Endometrial microvascular endothelial cells (primary cell): ENCODE results near the gene COASY. TPM values are rescaled to one million over a fixed set of nuclear protein-coding genes. Genes with fewer than 3 reads are reported as not detected.
"Not testable (repeated sequence)": the region's sequence is repeated elsewhere in the genome, so short reads cannot be mapped to it uniquely, and the experiment has no call there.

Source experiments
- in situ Hi-C: cut with HindIII; loops from 2 replicates; pipeline ENCODE4 v1.10.0; 2017; ENCODE audit warnings: low sequenced_read_pairs, low pct_unique_long_range_greater_than_20kb; ENCODE audit errors: inconsistent ontology term
- total RNA-seq: library from RNA; depleted of rRNA; stranded (reverse); fragments of >200 nt; gene quantifications from one replicate; pipeline ENCODE4 v1.2.3, GENCODE V29; 2015; ENCODE audit errors: inconsistent ontology term

Gene COASY
- total RNA-seq, 1 donor from 2014 or later: 37.3 TPM

GRCh38 chr17:42547001-42547461, 14.9 kb upstream of the COASY start:
- in situ Hi-C loops: no loop called here

GRCh38 chr17:42547698-42548069, 14.3 kb upstream of the COASY start:
- in situ Hi-C loops: no loop called here

DNA sequence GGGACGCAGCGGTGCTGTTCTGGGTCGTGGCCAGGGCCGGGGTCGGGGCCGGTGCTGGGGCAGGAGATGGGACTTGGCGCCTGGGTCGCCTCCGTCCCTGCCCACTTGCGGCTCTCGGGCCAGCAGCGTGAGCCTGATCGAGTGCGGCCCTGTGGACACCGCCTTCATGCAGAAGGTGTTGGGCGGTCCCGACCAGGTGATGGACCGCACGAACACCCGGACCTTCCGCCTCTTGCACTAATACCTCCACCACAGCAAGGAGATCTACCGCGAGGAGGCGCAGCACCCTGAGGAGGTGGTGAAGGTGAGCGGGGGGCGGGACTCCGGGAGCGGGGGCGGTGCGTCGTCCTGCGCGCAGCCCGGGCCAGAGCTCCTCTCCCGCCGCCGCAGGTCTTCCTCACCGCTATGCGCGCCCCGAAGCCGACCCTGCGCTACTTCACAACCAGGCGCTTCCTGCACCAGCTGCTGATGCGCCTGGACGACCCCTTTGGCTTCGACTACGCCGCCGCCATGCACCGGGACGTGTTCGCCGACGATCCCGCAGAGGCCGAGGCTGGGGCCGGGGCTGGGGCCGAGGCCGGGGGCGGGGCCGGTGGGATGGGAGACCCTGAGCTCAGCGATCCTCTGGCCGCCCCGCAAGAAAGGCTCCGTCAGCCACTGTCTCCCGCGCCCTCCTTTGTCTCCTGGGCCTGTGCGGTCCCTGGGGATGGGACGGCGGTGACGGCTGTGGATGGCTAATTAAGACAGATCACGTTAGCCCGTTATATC, 13.7 kb upstream of the COASY start:
- in situ Hi-C loops: no loop called here

- in situ Hi-C loops: no loop called here
Observed at GRCh38 chr17:42548993-42549755, 12.8 kb upstream of the COASY start.

DNA sequence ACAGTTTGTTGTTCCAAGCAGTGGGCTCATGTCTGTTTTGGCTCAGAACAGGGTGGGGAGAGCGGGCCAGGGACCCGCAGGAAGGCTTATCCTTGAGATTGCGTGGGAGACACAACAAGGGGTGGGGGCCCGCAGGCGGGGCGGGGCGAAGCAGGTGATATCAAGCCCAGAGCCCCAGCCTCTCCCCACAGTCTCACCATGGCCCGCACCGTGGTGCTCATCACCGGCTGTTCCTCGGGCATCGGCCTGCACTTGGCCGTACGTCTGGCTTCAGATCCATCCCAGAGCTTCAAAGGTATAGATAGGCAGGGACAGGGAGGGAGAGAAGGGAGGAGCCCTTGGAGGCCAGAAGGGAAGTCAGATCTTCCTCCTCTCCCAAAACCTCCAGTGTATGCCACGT, 9.2 kb upstream of the COASY start, which contains the start of gene HSD17B1:
Gene HSD17B1 (plus strand): TSS at position 188 of the 400 bp plus-strand sequence. CDS start 11 bp downstream, at position 199.
- in situ Hi-C loops: not testable (repeated sequence)

GRCh38 chr17:42553161-42553818, 8.7 kb upstream of the COASY start:
- in situ Hi-C loops: no loop called here

DNA sequence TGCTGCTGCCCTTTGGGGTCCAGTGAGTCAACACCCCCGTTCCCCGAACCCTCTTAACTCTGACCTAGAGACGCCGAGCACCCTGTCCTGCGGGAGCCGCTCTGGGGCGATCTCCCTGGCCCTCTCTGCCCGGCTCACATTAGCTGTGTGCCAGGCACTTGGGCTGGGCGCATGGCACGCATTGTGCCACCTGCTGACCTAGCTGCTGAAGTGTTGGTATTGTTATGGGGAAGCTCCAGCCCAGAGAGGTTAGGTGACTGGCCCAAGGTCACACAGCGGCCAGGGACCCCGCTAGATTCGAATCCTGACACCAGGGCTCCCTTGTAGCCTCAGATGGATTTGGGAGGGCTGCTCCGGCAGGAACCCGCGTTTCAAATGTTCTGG, 8.1 kb upstream of the COASY start:
- in situ Hi-C loops: no loop called here

GRCh38 chr17:42554250-42555121, 7.5 kb upstream of the COASY start:
- in situ Hi-C loops: no loop called here

DNA sequence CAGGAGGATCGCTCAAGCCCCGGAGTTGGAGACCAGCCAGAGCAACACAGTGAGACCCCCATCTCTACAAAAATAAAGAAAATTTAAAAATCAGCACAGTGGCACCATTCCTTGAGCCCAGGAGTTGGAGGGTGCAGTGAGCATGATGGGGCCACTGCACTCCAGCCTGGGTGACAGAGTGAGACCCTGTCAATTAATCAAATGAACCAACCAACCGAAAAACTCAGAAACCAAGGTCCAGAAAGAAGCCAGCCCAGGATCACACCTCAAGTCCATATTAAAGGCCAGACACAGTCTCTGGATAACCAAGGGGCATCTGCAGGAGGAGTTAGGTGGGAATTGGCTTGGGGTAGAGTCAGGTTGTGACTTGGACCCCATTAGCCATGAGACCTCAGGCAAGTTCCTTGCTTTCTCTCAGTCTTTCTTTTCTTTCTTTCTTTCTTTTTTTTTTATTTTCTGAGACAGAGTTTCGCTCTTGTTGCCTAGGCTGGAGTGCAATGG, 6.8 kb upstream of the COASY start:
- in situ Hi-C loops: no loop called here

DNA sequence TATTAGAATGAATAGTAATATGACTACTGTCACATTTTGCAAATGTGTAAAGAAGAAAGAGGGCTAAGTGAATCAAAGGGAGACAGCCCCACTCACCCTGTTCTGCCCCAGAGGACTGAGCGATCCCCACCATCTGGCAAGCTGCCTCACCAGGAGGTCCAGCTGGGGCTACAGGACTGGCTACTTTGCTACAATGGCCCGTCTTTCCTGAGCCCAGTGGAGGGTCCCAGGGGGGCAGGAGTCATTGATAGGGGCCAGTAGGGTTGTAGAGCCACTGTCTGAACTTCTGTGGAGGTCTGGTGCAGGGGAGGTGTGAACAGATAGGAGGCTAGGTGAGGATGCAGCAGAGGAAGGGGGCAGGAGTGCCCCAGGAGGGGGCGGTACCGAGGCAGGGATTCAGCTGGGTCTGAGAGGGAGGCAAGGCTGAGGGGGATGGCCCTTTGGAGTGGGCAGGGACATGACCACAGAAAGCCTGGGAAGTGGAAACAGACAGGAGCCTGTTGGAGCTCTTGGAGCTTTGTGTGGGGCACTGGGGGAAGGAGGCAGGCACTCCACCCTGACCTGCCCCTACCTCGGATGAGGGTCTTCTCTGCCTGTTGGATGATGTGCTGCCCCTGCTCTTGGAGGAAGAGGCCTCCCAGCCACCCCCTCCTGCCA, 5.9 kb upstream of the COASY start:
- in situ Hi-C loops: not testable (repeated sequence)

DNA sequence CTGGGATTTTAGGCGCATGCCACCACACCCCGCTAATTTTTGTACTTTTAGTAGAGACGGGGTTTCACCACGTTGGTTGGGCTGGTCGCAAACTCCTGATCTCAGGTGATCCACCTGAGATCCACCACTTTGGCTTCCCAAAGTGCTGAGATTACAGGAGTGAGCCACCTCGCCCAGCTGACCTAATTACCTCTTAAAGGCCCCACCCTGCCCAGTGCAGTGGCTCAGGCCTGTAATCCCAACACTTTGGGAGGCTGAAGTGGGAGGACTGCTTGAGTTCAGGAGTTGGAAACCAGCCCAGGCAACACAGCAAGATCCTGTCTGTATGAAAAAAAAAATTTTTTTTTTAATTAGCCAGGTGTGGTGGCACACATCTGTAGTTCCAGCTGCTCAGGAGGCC, 2.9 kb upstream of the COASY start:
- in situ Hi-C loops: no loop called here

GRCh38 chr17:42560246-42560645, 1.7 kb upstream of the COASY start:
- in situ Hi-C loops: no loop called here

DNA sequence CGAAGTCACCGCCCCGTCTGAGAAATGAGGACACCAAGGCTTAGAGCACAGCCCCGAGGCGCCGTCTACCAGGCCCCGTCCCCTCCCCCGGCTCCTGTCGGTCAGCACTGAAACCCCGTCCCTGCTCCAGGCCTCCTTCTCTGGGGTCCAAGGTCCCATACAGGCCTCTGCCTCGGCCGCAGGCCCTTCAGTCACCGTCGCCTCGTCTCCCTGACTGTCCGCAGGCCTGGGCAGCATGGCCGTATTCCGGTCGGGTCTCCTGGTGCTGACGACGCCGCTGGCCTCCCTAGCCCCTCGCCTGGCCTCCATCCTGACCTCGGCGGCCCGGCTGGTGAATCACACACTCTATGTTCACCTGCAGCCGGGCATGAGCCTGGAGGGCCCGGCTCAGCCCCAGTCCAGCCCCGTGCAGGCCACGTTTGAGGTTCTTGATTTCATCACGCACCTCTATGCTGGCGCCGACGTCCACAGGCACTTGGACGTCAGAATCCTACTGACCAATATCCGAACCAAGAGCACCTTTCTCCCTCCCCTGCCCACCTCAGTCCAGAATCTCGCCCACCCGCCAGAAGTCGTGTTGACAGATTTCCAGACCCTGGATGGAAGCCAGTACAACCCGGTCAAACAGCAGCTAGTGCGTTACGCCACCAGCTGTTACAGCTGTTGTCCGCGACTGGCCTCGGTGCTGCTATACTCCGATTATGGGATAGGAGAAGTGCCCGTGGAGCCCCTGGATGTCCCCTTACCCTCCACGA, 617 bp downstream of the COASY start:
- in situ Hi-C loops: no loop called here

DNA sequence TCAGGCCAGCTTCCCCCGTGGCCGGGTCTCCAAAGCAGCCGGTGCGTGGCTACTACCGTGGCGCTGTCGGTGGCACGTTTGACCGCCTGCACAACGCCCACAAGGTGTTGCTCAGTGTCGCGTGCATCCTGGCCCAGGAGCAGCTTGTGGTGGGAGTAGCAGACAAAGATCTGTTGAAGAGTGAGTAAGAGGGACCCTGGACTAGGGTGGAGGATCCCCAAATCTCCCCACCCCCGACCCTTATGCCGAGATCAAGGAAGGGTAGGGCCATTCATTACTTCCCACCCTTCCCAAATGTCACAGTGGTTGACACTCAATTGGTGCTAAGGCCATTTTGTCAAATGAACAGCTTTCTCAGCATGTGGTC, 1.2 kb downstream of the COASY start:
- in situ Hi-C loops: no loop called here

- in situ Hi-C loops: no loop called here
Observed at GRCh38 chr17:42563543-42563942, 1.6 kb downstream of the COASY start.

DNA sequence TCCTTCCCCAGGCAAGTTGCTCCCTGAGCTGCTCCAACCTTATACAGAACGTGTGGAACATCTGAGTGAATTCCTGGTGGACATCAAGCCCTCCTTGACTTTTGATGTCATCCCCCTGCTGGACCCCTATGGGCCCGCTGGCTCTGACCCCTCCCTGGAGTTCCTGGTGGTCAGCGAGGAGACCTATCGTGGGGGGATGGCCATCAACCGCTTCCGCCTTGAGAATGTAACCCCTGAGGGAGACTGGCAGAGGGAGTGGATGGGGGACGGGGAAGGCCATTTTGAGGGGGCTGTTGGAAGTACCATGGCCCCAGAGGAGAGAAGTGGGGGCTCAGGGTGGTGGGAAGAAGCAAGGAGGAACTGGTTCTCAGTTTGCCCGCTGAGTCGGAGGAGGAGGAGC, 2.0 kb downstream of the COASY start:
- in situ Hi-C loops: no loop called here

- in situ Hi-C loops: no loop called here
Observed at GRCh38 chr17:42564815-42565522, 3.0 kb downstream of the COASY start.
